HG03432 (cell line): ENCODE results near the gene NTNG1.
"Not testable (repeated sequence)": the region's sequence is repeated elsewhere in the genome, so short reads cannot be mapped to it uniquely, and the experiment has no call there.

ENCODE experiments used
- ATAC-seq: cut with Tn5 transposase; IDR thresholded peaks from one replicate; pipeline ENCODE4 v1.9.1; 2021; ENCODE audit warnings: mild to moderate bottlenecking, moderate library complexity; ENCODE audit not compliant: unreplicated experiment

The NTNG1 gene

DNA sequence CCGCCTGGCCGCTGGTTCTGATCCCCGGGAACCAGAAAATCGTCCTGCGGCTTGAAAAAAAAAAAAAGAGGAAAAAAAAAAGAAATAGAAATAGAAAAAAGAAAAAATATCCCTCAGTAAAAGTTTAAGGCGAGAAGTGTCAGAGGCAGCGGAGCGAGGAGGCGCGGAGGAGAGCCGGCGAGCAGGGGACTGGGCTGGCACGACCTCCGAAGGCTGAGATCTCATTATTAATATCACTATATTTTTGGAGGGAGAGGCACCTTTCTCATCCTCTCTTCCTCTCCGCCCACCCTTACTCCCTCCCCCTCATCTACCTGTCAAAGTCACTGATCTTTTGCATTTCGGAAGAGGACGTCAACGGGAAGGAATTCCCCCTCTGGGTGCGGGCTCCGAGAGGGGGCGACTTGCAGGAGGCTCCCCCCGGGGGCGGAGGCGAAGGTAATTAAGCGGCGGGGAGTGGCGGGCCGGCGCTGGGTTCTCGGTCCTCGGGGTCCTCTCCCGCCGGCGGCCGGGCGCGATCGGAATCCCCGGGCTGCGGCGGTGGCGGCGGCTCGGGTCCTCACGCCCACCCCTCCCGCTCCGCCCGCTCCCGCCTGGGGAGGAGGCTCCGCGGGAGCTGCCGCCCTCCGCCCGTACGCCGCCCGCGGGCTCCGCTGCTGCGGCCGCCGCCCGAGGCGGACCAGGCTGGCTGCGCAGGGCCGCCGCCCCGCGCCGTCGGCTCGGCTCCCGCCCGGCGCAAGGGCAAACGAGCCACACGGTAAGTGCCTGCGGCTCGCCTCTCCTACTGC, at the start of gene NTNG1:
TSS of gene NTNG1 (plus strand) at position 337 of the 788 bp plus-strand sequence.
- peak; percentile 58 for ATAC-seq

DNA sequence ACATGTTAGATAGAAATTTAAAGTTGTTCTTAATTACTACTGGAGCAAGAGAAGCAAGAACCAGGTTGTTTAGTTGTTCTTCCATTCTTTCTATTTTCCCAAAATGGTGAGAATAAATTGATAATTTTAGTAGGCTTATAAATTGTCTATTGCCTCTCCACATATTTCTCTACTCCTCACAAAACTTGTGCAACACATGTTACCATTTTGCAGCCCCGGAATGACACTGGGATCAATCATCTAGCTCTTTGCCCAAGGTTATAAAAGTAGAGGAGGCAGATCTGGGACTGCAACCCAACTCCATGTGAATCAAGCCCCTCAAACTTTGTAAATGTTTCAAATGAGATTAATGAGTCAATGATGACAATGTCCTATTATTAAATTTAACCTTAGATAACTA, 49.4 kb upstream of the NTNG1 start:
- no peak for ATAC-seq

DNA sequence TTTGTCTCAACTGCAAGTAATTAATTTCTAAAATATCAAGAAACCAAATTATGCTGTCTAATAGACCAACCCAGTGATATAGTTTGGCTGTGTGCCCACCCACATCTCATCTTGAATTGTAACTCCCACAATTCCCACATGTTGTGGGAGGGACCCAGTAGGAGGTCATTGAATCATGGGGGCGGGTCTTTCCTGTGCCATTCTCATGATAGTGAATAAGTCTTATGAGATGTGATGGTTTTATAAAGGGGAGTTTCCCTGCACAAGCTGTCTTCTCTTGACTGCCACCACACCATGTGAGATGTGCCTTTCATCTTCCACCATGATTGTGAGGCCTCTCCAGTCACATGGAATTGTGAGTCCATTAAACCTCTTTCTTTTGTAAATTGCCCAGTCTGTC, 47.4 kb upstream of the NTNG1 start:
- not testable (repeated sequence) for ATAC-seq

DNA sequence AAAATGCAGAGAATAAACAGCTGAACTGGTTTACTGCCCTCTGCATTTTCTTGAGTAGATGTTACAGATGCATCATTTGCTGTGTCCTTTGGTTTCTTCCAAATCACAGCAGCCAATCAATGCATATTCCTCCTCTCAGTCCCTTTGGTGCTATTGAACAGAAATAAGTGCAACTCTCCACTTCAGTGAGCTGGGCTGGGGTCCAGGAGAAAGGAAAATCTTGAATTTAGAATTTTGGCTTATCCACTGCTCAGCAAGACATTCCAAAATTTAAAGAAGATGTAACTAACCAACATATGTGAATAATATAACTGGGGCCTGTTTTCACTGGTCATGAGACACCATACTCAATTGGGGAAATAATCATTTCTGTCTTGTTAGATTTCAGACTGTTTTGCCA, 45.2 kb upstream of the NTNG1 start:
- ATAC-seq: no peak

DNA sequence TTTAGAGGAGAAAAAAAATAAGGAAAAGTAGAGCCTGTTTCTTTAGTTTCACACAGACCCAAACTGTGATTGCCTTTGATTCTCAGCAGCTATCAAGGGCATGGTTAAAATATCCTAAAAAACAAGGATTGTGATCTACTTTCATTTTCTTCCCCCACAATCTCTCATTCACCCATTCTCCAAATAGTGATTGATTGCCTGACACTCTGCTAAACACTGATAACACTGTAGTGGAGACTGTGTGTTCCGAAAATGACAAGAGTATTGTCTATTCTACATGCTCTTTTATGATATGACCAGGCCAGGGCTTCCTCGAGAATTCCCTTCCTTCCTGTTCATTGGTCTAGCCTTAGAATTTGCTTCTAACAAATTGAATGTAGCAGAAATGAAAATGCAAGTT, 44.1 kb upstream of the NTNG1 start:
- no peak for ATAC-seq

DNA sequence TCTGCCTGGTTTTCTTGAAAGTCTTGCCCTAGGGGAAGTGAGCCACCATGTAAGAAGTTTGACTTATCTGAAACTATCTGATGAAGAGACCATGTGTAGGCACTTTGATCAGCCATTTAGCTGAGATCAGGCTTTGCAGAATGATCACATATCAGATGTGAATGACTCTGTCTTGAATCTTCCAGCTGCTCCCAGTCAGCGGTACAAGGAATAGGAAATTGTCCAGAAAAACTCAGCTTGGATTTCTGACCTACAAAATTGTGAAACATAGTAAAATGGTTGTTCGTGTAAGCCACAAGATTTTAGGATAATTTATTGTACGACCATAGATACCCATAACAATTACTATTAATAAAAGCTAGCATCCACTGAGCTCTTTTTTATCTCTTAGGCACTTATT, 41.9 kb upstream of the NTNG1 start:
- ATAC-seq: no peak

DNA sequence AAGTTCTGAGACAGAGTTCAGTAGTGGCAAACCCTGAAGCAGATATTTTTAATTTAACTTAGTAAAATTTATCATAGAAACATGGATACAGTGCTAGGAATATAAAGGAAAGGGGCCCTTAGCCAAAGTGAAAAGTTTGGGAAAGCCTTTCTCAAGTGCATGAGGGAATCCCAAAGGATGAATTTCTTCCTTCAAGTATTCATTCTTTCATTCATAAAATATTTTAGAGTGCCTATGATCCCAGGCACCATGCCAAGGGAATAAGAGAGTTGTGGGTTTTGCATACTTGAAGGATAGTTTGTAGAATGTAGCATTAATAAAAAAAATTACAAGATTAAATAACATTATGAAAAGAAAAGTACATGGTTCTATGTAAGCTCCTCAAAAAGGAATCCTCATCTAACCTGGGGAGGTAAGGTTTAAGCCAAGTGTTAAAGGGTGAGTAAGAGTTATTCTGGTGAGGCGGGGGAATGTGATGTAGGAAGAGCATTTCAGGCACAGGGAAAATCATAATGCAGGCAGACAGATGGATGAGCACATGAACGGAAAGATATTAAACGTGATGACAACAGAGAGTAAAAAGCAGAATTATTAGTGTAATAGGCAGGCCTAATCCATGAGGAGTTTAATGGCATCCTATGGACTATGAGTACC, 40.4 kb upstream of the NTNG1 start:
- no peak for ATAC-seq

DNA sequence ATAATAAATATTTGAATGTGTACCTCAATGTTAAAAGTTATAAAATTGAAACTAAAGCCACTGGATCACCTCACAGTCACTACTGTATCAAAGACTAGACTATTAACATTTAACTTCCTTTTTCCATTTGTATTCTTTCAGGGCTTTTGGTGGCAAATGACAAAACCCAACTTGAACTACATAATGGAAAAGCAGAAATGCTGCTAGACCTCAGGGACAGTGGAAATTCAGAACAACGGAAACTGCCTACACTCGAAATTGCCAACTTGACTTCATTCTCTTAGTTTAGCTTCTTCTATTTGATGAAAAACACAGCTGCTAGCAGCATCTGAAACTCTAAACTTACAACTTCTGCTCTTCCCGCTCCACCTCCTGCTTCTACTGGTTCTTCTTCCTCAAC, 34.9 kb upstream of the NTNG1 start:
- ATAC-seq: no peak

DNA sequence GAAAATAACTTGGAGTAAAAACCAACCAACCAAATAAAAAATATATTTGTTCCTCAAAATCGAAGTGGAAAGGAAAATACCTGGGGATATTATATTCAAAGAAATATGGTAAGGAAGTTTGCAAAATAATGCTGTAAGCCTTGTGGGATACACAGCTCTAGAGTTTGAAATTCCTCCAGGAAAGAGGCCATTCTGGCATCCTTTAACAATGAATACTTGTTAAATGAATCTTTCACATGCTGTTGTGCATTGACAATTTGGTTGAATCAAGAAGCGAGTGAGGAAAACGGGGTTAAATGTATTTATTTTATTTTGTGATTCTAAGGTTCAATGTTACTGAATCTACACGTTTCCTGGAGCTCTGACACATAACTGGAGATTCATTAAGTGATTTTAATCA, 30.5 kb upstream of the NTNG1 start:
- ATAC-seq: no peak

DNA sequence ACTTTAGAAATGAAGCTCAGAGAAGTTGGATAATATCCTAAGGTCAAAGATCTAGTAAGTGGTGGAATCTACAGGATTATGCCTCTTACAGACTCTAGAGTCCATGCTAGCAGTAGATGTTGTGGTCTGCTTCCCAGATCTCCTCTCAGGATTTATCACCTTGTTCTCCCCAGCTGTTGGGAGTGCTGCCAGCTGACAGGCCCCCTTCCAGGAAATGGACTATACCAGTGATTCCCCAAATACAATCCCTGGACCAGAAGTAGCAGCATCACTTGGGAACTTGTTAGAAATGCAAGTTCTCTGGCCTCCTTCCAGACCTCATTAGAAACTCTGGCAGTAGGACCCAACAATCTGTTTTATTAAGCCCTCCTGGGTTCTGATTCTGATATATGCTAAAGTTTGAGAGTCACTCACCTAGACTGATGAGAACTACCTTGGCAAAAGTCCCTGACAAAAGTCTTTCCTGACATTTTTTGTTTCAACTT, 24.5 kb upstream of the NTNG1 start:
- no peak for ATAC-seq

DNA sequence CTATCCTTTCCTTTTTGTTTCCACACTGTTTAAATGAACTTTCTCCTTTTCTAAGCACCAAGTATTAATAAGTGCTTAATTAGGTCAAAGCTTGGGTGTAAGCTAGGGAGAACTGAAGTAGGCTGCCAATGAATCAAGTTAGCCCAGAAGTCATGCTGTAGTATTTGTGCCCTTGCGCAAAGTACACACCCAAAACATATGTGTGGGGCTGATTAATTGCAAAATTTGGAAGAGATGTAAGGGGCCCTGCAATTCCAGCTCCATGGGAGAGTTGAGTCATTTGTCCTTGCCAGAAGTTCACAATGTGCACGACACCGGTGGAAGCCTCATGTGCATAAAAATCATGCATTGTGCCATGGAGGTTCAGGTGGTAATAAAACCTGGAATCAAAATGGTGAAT, 18.6 kb upstream of the NTNG1 start:
- ATAC-seq: no peak

DNA sequence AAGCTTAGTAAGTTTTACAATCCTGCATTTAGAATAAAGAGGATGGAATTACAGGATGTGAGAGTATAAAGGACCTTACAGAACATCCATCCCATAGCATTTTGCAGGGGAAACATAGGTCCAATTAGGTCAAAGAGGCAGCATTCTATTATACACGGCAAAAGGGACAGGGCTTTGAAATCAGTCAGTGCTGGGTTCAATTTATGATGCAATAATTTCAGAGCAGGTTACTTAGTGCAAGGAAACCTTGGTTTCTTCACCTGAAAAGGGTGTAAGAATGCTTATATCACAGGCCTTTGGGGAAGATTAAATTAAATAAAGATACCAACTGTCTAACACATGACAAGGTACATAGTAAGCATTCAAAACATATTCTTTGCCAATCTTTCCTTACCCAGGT, 17.1 kb upstream of the NTNG1 start:
- no peak for ATAC-seq

DNA sequence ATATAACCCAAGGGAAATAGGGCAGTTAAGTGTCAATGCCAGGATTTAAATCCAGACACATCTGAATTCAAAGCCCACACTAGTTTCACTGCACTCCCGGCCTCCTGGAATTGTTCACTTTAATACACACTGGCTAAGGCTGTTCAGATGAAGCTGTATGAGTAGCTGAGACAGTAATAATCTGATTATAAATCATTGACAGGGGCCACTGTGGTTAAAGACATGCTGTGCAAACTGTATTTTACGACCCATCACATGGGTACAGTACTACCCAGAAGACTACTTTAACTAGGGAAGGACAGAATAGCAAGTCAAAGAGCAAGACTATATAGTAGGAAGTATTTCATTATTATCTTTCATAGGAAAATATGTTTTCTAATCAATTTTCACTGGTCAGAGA, 16.1 kb upstream of the NTNG1 start:
- no peak for ATAC-seq

DNA sequence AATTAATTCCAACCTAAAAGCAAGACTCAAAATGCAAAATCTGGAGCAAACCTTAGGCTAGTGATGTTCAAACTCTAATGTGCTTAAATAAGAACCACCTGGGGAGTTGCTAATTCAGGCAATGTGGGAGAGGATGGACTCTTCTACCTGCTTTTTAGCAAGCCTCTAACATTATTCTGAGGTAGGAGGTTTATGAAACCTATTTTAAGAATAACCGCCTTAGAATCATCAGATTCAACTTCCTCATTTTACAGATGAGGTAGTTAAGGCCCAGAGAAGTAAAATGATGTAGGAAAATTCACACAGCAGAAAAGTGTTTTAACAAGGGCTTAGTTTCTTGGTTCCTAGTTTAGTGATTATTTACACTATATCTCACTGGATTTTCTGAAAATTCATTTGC, 8.6 kb upstream of the NTNG1 start:
- ATAC-seq: peak; percentile 58

DNA sequence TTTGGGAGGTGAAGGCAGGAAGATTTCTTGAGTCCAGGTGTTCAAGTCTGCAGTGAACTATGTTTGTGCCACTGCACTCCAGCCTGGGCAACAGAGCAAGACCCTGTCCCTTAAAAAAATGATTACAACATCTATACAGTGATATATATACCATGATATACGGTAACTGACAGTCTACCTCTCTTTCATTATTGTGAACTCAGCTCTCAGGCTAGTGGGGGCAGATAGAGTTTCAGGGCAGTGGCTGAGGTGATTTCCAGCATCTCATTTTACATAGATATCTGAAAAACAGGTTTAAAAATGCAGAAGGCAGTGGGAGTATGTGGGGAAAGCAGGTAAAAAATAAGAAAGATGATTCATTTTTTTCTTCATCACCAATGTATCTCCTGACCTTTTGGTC, 8.1 kb upstream of the NTNG1 start:
- peak; percentile 72 for ATAC-seq

DNA sequence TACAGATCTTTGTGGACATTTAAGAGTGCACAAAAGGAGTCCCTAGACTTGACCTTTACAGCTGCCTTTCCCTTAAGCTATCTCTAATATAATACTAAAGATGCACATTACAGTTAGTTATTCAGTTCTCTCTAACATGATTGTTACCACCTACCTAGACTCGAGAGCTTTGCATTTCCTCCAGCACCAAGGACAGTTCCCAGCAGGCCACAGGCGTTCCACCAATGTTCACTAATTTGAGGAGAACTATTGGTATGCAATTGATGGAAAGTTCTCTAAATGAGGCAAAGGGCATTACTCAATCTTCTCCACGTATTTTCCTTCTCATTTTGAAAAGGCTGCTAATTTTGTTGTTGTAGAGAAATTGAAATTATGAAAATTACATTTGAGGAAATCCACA, 5.4 kb upstream of the NTNG1 start:
- no peak for ATAC-seq

DNA sequence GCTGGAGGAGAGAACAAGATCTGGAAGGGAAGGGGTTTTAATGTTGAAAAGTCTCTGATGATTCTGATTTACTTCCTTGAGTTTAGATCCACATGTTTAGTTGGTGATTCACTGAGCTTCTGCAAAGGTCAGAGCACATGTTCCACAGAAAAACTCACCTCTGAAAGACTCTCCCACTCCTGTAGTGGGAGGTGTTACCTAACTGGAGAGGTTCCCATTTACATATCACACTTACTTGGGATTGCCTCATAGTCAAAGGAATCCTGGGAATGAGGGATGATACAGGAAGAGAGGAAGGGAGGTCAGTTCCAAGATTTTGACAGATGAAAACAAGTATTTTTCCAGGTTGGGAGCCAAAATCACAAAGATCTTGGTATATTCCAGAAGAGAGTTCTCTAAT, 2.7 kb upstream of the NTNG1 start:
- no peak for ATAC-seq

DNA sequence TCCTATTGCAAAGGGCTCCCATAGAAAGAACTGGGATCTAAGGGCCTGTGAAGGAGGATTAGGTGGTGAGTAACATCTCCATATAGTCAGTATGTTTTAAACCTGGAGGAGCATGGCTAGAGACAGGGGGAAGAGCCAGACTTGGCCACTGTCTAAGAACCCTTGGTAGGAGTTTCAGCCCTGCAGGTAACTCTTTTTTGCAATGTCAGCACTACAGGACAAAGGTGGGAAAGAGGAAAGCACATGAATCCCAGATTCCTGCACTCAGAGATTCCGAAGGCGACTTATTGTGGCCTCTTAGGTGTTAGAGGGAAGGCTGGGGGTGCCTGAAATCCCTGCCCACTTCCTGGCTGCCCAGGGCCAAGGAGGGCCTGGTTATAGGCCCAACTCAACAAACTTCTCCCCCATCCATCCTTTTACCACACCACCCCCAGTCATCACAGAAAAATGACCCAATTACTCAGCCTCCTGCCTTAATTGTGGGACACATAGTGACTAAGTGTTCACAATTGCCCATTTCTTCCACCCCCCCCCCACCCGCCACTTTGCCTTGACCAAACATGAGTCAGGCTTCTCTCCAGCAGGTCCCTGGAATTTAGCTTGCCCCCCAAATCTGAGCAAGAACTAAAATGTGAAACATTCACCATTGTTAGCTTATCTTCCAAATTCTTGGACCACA, 1.9 kb upstream of the NTNG1 start:
- no peak for ATAC-seq

DNA sequence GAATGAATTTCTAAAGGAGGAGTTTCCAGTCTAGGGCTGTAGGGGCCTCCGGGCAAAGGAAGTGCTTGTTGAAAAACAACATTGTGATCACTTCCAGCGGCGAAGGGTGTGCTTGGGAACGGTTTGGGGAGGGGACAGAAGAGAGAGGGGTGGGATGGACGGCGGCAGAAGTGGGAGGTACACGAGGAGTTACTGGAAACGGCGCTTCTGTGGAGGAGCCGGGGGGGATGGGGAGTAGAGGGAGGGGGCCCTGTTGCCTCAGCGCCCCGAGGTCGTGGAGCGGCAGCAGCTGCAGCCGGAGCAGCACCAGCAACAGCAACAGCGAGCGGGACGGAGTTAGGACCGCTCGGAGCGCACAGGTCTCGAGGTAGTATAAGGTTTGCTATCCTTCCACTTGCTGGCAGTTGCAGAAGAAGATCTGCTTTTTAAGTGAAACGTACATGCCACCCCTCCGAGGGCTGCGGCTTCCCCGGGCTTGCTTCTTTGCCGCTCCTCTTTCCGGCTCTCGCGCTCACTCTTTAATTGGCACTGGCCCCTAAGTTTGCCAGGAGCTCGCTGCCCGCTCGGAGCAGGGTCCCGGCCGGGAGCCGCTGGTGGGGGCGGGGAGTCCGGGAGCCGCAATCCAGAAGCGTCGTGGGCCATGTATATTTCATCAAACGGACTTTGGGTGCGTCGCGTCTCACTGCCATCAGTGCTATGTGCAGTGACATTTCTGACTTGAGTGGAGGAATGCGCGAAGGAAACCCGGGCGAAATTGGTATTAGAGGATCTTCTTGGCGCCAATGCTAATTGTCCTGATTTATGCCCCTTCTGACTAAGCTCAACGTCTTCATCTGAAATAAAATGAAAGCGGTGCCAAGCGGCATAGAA, 771 bp upstream of the NTNG1 start:
- peak; percentile 48 for ATAC-seq

DNA sequence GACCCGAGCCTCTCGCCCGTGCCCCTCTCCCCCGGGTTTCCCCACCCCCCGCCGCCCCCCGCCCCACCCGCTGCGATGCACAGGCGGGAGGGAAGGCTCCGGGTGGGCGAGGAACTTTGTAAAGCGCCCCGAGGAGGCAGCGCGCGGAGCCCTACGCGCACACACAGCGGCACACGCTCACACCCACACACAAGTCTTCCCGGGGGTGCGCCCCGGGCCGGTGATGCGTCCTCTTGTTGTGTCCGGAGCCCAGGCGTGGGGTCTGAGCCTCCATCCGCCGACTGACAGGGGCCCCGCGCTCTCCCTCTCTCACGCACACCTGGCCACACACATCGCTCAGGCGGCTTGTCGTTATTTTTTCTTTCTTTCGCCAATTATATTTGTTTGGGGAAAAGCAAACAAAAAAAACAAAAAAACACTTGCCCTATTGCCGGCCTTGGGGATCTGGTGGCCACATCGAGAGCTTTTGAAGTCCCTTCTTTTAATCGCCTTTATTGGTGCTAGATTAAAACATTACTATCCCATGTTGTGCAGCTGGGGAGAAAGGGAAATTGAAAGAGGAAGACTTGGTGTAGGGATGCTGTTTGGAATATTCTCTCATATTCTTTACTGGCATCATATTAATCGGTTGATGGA, 770 bp downstream of the NTNG1 start:
- peak; percentile 65 for ATAC-seq

DNA sequence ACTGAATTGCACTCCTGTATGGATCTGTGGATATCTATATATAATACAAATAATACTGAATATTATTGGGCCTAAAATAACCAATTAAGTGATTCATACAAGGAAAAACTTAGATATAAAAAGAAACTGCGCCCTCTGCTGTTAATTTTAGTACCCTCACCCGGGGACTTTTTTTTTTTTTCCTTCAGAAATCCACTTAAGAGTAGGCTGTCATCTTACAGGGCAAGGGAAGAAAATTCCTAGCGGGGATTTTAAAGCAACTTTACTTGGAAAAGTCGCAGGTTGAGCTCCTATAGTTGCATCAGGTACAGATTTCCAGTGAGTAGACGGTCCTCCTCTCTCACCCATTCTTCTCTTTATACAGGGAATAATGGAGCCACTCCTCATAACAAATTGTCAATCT, 1.3 kb downstream of the NTNG1 start:
- ATAC-seq: no peak
